ENCODE measurements around the gene MAL. TPM values are rescaled to one million over a fixed set of nuclear protein-coding genes. Genes with fewer than 3 reads are reported as not detected.

Gene MAL
- total and polyA plus RNA-seq, 2 of the 8 experiments (the other 6 are each of a cell fraction or from before 2014, with no cell fraction given): not detected

- TF ChIP-seq CHD7 (IDR thresholded peaks at IDR 0.05; ENCODE audit: insufficient replicate concordance, low read length) (no peak), BRCA1 (IDR thresholded peaks at IDR 0.05; ENCODE audit: low read depth, low read length) (no peak), RNF2 (IDR thresholded peaks at IDR 0.05; ENCODE audit: borderline replicate concordance, low read depth, low read length, missing control alignments, poor library complexity, severe bottlenecking) (no peak), CBX5 (IDR thresholded peaks at IDR 0.05; ENCODE audit: low read depth, low read length) (no peak)
Observed at GRCh38 chr2:95006588-95006987, 18.9 kb upstream of the MAL start (continued).

Data from H1 (cell line).